HS-27A (cell line): ENCODE data around the gene CDC42BPG.

Source experiments
- DNase-seq: peaks from one replicate; pipeline ENCODE4 v3.0.0-alpha.2; 2012; ENCODE audit warnings: low read depth, missing footprints

CDC42BPG gene

DNA sequence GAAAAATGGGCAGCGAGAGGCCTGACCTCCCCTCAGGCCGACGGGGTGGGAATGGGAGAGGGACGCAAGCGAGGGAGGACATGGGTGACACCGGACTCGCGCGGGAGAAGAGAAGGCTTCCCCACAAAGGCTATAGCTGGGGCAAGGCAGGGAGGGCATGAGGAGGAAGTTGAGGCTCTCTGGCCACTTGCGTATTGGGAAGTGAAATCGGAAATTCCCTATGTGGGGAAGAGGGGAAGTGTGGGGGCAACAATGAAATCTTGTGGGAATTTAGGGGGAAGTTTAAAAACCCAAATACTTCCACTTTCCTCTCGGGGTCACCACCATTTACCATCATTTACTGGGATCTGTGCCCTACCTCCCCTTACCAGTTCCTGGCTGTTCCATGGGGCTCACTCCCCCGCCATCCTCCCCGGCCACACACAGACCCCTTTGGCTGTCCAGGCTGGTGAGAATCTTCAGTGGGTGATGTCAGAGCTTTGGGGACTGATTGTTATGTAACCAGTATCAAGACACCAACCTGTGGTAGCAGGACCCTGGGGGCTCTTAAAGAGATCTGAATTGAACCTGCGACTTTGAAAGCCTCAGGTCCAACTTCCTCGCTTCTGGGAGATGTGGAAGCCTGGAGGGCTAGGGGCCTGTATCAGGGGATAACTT, 34.9 kb upstream of the CDC42BPG start:
- no peak for DNase-seq

DNA sequence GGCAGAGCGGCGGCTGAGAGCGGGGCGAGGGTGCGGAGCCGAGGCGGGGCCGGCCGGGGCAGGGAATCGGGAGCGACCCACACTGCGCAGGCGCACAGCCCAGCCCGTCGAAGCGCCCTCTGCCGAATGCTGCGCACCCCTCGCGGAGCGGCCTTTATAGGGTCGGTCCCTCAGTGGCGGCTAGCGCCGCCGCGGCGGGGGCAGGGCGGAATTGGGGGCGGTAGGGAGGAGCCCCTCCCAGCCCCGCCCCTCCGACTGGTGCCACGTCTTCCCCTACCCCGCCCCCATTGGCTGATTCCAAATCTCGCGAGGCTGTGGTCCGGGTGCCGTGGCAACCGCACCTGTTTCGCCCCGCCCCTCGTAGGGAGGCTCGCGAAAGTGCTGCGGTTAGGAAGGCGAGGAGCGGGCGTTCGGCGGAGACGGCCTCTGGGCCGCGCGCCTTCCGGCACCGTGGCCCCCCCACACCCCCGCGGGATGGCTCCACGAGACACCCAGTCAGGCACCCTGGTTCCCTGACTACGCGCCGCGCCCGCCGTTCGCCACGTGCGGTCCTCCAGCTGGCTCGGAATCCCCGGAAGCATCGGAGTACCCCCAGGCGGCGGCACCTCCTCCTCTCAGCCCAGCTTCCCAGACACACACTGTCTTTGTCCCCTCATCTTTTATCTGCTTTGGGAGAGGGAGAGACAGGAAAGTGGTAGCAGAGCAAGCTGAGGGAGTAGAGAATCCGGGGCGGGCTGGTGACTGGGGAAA, 34.2 kb upstream of the CDC42BPG start, which contains the start of gene EHD1:
Gene EHD1, minus strand, starts transcription at position 128 of the 750 bp plus-strand sequence. CDS start 157 bp downstream, outside the sequence.
- DNase-seq, result peak; percentile 96

DNA sequence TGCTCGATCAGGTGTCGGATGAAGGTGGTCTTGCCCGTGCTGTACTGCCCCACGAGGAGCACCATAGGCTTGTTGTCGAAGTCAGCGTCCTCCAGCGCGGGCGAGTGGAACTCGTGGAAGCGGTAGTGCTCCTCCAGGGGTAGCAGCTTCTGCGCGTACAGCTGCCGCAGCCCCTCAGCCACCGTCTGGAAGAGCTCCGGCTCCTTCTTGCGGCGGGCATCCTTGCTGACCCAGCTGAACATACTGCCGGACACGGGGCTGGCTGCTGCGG, 33.7 kb upstream of the CDC42BPG start:
- DNase-seq, result no peak

DNA sequence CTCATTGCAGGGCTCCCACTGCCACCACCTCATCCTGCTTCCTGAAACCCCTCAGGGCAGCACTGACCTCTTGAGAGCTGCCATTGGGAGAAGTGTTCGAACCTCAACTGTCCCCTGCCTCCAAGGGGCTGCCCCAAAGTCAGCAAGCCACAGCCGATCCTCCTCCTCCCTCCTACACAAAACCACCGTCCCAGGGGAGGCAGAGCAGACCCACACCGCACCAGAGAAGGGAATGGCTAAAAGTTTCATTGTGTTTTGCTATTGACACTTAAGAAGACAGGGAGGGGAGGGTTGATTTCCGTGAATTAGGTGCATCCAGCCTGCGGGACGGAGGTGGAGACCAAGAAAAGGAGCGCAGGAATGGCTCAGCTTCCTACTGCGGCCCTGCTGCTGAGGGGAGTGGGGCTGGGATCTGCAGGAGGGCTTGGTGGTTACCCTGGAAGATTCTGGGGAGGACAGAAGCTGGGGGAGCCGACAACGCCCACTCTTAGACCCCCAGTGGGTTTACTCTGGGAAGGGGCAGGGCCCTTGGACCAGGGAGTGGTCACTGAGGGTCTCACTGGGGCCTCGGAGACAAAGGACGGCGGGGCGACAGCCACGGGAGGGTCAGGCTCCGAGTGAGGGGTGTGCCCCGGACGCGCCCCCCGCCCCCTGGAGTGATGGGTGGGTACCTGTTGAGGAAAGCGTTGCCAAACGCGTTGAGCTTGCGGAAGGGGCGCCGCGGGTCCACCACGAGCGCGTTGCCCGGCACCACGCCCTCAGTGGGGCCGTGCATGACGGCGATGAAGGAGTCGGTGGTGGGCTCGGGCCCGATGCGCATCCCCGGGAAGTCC, 33.2 kb upstream of the CDC42BPG start:
- no peak for DNase-seq

DNA sequence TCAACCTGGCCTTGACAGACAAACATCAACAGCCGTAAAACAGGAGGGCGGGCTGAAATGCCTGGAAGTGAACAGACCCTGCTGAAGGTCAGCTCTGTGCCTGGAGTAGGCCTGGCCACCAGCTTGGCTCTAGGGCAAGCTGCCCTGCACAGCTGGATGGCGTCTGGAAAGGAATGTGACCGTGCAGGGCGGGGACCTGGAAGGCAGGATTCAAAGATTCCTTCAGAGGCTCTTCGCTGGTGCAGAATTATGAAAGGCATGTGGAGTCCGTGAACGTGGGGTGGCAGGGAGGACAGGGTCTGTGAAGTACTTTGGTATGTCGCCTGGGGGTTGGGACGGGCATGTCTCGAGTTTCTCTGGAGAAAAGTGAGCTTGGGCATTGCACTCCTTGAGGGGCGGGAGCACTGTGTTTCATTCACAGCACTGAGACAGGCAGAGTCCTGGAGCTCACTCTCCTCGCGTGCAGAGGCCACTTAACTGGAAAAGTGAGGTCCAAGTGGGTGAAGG, 32.4 kb upstream of the CDC42BPG start:
- peak; percentile 87 for DNase-seq

DNA sequence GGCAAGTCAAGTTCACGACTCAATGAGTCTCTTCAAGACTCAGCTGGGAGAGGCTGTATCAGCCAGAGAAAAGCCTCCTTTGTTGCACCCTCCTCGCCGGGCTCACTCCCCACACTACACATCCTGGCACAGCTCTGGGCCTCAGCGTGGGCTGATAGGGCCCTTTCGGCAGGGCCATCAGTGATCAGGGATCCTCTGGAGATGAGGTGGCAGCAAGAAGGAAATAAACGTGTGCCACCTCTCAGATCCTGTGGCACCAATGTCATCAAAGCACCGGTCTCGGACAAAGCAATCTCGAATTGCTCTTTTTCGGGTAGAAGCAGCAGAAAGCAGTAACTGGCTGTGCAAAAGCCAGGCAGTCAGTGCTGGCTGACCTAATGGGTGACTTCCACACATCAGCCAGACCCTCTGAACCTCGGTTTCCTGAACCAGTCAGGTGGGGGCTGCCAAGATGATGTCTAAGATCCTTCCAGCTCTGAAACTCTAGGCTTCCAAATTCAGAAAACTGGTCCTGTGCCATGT, 31.8 kb upstream of the CDC42BPG start:
- DNase-seq, result no peak

DNA sequence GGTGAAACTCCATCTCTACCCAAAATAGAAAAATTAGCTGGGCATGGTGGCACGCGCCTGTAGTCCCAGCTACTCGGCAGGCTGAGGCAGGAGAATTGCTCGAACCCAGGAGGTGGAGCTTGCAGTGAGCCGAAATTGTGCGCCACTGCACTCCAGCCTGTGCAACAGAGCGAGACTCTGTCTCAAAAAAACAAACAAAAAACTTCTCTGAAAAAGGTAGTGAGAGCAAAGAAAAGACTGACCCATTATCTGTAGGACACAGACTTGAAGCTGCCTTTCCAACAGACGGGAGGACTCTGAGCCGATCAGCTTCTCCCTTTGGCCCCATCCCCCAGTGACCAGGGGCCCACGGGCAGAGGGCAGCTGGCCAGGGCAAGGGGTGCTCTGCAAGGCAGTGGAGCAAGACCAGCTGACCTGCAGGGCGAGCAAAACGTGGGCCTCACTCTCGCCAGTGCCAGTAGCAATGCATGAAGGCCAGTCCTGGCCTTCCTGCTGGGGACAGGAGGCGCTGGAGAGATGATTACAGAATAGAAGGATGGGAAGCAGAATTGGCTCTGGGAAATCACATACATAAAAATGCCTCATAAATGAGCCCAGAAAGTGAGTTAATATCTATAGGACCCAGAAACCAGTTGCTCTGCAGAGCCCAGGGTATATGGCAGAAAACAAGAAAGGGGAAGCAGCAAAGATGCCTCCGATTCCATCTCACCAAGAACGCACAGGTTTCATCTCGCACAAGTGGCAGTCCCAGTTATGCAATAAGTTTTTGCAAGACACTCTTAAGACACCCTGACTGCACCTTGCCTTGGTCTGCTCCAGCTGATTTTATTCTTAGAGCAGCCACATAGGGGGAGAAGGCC, 31.1 kb upstream of the CDC42BPG start:
- DNase-seq, result no peak

DNA sequence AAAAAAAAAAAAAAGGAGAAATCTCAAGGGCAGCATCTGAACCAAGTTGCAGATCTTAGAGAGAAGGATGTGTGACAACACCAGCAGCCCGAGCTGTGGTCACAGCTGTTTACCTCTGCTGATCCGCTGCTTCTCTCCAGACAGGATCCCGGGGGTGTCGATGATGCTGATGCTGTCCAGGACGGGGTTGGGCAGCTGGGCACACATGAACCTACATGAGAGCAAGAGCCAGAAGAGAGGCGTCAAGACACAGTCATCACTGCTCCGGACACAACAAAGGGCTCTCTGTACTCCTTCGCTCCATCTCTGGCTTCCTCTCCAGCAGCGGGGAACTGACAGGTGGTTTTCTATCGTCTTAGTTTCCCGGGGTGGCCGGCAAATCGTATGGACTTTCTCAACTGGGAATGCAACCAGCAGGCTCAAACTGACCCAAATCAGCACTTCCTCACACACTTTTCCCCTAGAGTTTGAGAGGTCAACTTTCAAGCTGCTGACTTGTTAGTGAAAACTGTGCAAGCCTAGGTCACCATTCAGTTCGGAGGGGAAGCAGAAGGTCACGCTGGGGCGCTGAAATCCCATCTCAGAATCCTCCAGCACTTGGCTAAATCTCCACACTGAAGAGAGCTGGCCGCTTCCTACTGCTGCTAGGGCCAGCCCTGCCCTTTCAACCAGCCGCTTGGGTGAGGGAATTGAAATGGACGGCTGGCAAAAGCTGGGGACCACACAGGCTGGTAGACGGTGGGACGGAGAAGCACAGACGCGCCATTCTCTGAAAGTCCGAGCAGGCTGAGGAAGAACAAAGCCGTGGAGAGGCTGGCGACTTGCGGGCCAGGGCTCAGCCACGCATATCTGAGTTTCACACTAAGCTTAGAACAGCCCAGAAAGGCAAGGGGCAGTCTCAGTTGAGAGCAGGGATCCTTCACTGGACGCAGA, 30.1 kb upstream of the CDC42BPG start:
- no peak for DNase-seq

DNA sequence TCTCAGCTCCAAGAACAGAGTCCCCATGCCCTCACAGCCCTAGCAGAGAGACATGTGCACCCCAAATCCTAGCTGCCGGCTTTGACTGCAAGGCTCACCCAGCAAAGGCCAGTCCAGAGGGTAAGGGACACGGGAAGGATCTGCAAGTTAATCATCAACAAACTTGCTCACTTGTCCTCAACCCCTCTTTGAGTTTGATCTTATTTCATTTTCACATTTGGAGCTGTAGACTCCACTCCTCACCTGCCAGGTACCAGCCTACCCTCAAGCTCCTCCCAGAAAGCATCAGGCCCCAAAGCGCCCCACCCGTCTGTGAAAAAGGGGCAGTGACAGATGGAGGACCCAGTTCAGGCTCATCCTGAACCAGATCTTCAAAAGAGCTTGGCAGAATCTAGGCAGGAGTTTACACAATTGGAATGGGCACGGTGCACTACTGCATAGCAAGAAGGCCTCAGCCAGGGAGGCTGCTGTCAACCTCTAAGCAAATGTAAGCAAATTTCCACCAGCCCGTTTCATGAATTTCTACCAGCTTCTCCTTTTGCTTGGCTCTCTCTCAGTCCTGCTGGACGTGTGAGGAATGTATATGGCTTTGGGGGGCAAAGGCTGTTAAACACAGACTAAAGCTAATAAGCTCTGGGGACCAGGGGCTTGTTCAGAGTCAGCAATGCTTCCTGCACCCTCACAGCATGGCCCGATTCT, 28.5 kb upstream of the CDC42BPG start:
- no peak for DNase-seq

DNA sequence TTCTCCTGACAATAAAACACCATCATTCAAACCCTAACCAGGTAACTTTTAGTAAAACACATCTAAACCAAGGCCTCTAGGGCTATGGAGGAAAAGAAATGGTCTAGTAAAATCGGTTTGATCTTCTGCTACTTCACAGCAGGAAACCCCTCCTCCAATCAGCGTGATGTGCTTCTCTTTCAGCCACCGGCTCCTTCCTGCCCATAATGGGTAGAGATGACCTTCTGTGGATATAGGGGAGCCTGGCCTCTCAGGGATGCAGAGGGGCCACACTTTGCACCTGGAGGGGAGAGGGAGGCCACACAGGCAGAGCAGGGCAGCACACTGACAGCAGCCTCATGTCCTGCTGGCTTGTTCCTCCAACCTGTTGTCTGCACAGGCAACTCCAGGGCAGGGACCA, 27.0 kb upstream of the CDC42BPG start:
- DNase-seq, result no peak

DNA sequence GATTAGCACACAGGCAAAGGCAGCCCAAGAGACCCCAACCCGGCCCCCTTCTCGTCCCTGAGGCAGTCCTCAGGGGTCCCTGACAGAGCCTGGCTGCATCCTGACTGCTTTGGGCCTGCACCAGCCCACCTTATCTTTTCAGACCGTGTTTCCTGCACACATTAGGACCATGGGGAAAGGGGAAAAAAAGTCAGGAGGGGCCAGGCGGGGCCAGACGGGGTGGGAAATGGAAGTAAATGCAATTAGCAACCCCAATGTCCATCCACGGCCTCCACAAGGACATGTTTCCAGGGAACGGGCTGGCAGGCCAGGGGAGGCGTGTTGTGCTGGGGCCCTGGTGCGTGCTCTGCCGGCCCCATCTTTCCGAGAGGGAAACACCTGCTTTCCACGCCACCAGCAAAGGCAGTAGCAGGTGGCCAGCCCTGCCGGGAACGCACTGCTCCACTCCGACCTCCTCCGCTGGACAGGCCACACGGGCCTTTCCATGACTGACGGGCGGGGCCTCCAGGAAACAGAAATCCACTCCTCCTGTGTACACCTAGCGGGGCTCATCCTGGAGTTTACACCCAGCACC, 26.5 kb upstream of the CDC42BPG start:
- no peak for DNase-seq

DNA sequence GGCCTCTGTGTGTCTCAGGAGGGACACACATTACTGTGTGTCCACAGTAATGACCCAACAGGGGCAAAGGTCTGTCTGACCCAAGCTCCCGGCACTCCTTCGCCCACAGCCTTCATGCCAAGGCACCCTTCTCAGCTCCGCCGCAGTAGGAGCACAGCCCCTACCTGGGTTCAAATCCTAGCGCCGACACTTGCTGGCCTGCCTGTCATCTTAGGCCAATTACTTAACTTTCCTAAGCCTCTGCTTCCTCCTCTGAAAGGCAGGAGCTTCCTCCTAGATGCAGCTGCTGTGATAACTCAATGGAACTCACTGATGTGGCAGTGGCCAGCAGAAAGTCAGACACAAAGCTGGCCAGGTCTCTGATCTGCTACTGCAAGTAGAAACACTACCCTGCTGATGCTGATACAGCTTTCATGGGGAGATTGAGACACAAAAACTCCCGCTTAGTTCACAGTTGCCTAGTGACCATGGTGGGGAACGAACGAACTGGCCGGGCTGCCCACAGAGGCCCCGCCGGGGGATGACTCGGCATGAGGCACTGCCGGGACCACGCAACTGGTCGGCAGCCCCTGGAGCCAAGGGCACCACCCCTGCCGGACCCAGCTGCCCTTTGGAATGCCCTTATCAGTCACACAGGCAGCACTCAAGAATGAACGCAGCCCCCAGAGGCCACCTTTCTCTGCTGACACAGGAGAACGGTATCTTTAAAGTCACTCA, 25.9 kb upstream of the CDC42BPG start:
- no peak for DNase-seq

DNA sequence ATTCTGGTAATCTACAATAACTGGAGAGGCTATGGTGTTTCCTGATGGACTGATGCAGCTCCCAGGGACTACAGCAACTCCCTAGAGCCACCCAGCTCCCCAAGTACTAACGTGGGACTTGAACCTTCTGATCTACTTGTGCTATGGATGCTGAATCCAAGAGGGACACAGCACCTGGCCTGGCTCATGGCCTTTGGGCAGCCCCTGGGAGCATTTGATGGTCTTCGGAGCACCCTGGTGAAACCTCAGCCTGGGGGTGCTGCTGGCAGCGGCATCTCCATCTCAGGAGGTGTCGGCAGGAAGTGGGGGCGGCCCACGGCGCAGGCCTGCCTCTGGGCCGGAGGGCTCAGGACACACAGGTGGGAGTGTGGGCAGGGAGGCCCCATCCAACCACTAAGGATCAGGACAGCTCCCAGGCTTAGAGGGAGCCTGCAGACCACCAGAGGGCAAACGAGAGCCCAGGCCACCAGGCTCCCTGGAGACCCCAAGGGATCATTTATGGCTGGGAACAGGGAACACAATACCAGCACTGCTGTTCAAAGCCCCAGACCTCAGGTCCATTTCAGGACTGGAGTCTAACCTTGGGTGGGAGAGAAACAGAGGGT, 25.2 kb upstream of the CDC42BPG start:
- no peak for DNase-seq

DNA sequence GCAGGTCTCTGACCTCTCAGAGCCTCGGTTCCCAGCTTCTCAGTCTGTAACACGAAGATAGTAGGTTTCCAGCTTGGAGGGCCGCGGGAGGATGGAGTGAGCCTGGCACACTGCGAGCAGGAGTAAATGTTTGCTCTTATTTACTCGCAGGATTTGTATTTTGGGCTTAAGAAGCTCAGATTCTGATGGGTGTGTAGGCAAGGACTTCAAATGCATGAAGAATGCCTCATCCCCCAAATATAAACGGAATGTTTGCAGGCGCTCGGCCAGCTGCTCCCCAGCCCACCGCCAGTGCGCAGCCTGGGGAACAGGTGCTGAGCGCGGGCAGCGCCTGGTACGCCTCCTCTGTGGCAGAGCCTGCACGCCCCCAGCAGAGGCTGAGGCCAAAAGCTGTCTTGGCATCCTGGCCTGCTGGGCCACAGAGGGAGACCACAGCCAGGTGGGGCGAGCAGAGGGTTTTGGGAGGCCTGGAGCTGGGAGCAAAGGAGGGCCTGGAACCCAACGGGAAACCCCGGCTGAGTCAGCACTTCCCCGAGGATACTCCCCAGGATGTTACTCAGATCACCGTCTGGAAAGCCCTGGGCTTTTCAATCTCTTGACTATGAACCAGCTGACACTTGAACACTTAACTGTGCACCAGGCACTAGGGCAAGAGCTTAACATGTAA, 24.6 kb upstream of the CDC42BPG start:
- peak; percentile 97 for DNase-seq

DNA sequence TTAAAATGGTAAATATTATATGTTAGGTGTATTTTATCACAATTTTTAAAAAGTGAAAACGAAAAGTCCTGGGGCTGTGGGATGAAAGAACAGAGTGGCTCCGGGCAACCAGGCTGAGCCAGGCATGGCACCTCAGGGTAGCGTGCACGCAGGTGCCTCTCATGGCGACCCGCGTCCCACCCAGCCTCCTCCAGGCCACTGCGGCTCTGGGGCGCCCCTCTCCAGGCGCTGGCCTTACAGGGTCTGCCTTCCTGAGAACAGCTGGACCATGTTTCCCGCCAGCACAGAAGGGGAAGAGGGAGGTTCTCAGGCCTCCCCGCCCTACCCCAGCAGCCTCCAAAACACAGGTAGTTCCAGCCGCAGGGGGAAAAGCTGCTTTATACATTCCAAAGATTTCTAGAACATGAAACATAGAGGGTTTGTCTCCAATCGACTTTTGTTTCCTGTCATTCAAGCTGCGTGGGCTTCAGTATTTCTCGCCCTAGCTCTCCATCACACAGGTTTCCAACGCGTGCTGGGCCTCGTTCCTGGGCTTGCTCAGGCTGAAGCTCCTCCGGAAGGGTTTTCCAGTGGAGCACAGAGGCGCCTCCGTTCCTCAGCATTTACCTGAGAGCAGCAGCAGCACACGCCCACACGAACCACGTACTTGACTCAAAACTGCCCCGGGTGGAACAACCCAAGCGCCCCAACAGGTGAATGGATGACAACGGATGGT, 23.5 kb upstream of the CDC42BPG start:
- DNase-seq, result no peak

DNA sequence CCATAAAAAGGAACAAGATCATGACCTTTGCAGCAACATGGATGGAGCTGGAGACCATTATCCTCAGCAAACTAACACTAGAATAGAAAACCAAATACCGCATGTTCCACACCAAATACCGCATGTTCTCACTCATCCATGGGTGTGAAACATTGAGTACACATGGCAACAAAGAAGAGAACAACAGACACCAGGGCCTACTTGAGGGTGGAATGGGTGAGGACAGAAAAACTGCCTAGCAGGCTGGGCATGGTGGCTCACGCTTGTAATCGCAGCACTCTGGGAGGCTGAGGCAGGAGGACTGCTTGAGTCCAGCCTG, 21.7 kb upstream of the CDC42BPG start:
- no peak for DNase-seq
